Stimulated activated CD4-positive, alpha-beta T cell treated with anti-CD3 and anti-CD28 coated beads, Interleukin-12 subunit alpha, Interleukin-12 subunit beta, amount 100 ng/mL, for 4 hours (primary cell): ENCODE data around the gene SNRPD2.
A peak's percentile ranks its signal among the peaks of the same experiment; 100 is the strongest.

ENCODE experiments used
- DNase-seq: peaks from one replicate; pipeline ENCODE4 v3.0.0-alpha.2; 2020

Gene SNRPD2

DNA sequence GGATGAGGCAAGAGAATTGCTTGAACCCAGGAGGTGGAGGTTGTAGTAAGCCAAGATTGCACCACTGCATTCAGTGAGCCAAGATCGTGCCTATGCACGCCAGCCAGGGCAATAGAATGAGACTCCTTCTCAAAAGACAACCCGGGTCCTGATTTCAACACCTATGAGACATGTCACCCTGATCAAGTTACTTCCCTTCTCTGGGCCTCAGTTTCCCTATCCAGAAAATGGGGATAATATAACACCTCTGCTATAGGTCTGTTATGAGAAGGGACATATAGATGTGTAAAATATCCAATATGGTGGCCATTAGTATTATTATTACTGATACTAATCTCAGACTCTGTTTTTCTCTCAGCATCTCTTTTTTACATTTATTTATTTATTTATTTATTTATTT lies 36.7 kb downstream of the SNRPD2 start:
- no peak for DNase-seq

DNA sequence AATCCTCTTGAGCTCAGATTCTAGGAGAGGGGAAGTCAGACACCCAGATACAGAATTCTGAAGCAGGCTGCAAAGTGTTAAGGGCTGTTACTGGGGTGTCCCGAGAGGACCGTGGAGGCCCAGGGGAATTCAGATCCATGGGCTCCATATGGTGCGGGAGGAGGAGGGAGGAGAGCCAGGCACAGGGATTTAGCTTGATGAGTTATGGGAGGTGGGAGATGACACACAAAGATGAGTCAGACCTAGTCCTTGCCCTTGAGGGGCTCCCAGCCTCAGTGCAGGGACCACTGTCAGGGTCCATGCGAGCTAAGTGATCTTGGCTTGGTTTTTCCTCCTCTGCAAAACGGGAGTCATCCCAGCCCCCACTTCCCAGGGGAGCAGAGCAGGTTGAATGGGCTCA lies 38.1 kb downstream of the SNRPD2 start:
- DNase-seq: no peak

DNA sequence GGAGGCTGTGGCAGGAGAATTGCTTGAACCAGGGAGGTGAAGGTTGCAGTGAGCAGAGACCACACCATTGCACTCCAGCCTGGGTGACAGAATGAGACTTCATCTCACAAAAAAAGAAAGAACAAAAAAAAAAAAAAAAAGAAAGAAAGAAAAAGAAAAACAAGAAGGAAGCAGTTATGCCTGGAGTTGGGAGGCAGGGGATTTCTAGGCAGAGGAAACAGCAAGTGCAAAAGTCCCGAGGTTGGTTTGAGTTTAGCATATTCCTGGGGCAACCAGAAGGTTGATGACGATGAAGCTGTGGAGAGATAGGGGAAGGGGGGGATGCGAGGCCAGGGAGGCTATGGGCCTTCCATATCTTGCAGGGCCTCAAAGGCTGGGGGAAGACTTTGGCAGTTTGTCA lies 41.0 kb downstream of the SNRPD2 start:
- DNase-seq: no peak

DNA sequence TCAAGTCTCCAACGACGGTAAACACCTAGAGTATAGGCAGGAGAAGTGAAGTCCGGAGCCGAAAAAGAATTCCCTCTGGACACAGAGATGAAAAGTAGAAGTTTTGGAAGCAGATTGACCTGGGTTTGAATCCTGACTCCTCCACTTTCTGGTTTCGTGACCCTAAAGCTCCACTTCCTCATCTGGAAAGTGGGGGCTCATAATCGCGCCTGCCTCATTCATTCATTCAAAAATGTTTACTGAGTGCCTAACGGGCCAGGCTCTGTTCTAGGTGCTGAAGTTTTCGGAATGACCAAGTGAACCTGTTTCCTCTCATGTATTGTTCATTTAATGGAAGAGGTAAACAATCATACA lies 45.4 kb downstream of the SNRPD2 start:
- no peak for DNase-seq

DNA sequence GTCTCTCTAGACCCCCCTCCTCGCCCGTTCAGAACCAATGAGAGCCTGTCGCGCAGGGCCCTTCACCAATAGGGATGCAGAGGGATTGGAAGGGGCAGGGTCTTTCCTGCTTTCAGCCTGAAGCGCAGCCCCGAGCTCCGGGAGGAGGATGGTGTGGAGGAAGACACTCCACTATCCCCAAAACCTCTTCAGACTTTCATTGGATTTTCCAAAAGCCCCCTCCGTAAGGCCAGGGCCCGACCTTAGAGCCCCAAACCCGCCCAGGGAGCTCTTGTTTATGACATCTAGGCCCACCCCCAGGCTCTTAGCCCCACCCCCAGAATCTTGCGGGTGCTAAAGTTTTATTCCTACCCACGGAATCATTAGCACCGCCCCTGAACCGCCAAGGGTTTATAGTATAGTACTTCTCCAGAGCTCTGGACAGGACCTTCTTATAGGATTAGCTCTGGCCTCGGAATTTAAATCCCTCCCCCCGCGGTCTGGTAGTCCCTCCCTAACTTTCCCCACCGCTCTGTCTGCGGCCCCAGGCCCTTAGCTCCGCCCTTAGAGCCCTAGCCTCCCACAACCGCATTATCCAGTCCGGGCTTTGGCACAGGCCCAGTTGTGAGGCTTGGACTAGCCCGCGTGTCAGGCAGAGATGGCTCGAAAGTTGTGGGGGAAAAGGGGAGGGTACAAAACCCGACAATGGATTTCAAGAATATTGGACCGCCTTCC lies 46.0 kb downstream of the SNRPD2 start:
- DNase-seq: peak; percentile 72

DNA sequence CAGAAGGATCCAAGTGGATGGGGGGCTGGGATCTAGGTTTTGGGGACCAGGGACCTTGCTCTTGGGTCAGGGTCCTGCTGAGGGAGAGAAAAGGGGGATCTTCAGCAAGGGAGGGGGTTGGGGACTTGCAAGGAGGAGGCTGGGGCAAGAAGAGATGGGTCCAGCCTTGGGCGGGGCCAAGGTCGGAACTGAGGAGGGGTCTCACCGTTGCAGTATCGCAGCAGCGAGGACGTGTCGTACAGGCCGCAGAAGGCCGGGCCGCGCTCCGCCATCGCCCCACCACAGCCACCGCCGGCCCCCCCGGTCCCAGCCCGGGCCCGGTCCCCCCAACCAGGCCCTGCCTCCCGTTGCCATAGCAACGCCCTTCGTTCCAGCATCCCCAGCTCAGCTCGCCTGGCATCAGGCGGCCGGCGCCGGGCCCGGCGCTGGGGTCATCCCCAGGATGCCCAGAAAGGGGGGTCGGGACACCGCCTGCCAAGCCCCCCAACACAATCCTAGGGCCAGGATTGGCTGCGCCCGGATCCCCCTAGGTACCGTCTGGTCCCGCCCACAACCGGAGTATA lies 46.6 kb downstream of the SNRPD2 start:
- DNase-seq: no peak

DNA sequence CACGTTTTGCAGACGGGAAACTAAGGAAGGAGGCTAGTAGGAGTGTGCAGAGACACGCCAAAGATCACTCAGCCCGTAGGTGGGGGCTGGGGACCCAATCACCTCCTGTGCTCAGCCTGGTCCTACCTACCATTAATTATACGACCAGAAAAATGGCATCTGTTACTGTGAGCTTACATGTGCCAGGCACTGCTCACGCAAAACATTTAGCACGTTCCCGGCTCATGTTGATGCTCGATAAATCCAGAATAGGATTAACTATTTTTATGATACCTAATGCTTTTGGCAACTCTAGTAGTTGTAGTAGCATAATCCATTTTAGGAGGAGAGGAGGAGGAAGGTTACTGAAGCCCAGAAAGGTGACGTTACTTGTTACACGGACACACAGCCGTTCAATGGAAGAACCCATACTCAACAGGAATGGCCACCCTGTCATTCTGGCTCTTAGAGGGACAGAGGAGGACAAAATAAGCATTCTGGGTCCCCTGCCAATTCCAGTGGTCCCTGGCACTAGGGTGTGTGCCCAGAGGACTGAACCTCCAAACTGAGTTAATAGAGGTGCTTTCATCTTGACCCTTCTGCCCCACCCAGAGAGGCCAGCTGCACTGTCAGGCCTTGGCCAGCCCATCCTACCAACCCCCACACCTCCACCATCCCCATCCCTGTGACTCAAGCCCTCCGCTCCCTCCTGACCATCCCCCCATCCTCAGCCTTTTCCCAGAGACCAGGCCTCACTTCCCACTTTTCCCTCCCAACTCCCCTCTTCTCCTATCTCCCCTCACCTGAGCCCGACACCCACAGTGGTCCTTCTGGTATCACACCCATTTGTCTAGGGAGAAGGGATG lies 47.6 kb downstream of the SNRPD2 start:
- no peak for DNase-seq

DNA sequence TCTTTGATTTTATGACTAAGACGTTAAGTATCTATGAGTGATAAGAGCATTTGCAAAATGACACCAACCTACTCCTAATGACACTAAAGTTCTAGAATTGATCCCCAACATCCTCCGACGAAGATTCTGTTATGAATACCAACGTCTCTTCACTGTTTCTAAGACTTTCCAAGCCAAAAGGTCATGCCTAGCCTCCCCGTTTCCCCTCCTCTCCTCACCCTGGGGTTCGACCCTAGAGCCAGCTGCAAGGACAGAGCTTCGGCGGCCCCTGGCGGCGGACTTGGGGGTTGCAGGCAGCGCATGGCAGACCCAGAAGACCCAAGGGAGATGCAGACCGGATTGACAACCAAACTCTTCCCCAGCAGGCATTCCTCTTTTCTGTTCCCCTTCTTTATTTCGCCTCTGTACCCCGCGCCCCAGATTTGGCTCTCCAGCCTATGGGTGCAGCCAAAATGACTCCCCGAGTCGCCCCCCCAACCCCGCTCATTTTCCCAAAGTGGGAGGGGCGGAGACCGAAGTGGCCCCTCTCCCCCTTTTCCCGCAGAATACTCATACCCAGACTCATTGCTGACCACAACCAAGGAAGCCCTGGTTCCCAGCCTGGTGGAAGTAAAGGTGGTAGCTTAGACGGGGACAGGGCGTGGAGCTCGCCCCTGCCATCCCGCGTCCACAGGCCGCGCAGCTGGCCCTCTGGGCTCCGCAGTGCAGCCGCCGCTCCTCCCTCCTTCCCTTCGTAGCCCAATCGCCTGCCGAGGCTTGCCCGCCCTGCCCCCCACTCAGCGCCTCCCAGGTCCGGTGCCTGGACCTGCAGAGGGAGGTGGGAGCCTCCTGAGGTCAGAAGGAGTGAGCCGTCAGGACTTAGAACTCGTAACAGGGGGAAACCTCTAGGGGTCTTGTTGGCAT lies 48.5 kb downstream of the SNRPD2 start:
- DNase-seq: peak; percentile 96

DNA sequence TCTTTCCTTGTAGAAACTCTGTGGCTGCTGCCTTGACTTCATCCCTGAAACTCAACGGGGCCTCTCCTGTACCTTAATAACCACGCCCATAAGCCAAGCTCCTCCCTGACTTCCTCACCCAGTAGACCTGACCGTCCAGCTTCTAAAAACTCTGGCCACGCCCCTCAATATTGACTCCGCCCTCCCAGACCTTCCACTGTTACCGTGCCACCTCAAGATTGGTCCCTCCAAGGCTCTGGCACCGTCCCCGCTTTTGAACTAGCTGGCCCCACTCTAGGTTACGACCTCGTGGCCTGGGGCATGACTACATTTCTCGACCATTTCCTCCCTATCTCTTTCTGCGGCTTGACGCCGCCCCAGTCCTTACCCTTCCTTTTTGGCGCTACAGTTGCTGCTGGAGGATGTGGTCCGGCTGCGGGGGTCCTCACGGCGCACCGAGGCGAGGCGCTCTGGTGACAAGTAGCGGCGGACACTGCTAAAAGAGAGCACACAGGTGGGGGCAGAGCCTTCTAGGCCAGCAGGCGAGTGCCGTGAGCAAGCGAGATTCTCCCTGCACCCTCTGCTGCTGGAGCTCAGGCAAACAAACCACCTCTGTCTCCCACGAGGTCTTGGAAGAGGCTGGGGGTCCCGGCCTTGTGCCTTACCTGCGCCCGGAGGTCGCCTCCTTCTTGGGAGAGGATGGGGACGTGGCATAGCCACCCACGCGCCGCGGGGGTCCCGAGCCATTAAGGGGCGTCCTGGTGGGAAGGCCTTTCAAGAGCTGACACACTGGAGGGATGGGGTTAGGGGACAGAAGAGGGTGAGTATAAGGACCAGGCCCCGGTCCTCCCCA lies 50.3 kb downstream of the SNRPD2 start:
- DNase-seq: peak; percentile 77

DNA sequence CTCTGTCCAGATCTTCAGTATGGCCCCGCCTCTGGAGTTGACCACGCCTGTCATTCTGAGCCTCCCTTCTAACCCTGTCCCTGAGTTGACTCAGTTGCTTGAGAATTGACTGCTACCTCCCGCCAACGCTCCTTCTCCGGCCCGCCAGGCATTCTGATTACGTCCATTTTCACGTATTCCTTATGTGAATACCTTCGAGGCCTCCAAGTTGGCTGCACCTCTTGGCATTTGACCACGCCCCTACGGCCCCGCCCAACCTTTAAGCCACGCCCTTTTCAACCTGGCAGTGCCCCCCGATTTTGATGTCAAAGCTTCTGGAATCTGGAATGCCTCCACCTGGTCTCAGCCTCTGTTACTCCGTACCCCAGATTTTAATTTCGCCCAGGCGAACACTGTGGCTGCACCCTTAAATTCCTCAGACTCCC lies 50.9 kb downstream of the SNRPD2 start:
- peak; percentile 39 for DNase-seq

DNA sequence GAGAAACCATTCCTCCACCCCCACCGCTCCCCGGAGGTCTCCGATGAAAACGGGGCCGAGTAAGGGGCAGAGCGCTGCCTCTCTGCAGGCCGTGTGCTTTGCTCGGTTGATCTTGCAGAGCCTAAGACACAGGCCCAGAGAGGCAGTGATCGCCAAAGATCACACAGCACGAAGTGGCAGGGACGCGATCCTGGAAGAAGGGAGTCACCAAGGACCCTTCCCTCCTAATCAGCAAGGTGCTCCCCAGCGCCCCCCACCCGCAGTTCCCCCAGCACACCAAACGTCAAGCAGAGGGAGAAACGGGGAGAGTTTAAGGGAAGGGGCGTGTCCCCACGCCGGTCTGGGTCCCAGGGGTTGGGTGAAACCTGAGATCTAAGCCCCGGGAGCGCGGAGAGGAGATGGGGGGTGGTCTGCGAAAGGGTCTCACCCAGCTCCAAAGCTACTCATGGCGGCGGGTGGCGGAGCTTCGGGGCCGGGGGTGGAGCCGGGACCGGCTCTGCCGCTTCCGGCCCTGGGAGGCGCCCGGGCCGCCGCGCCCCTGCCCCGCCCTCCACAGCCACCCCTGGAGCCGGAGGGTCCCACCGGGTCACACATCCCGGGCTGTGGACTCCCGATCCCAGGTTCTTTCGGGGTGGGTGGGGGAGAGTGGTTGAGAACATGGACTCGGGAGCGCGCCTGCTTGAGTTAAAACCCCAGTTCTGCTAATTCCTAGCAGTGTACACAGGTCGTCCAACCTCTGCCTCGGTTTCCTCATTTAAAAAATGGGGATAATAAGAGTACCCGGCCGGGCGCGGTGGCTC lies 52.6 kb downstream of the SNRPD2 start, which contains the start of gene EML2:
EML2 (minus strand) TSS at position 468 of the 800 bp plus-strand sequence; CDS start at position 447, 21 bp downstream.
- DNase-seq: peak; percentile 60

DNA sequence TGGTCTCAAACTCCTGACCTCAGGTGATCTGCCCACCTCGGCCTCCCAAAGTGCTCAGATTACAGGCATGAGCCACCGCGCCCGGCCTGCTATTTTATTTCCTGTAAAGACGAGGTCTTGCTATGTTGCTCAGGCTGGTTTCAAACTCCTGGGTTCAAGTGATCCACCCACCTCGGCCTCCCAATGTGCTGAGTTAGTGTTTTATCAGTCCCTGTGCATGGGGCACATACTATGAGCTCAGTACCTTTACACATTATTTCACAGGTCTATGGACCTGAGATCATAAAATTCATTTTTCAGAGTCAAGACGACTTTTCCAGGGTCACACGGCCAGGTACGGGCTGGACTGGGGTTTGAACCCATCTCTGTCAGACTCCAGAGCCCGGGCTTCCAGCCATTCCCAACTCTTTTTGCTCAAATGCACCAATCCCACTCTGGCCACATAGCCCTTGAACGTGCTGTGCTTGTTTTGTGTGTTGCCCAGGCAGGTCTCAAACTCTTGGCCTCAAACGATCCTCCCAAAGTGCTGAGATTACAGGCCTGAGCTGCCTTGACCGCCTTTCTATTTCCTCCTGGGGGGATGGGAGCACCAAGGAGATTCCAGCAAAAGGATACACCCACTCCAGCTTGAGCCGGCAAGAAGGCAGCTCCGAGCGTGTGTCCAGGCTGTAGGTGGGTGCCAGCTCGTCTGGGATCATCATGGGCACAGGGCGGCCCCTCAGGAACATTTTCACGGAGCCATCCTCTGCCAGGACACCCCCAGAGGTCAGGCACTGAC lies 53.7 kb downstream of the SNRPD2 start:
- DNase-seq: no peak
